Stimulated activated CD8-positive, alpha-beta memory T cell treated with anti-CD3 and anti-CD28 coated beads, Interleukin-12 subunit alpha, Interleukin-12 subunit beta, amount 100 ng/mL, for 1 hour (primary cell): ENCODE data around the gene RHCG.

Experiments used
- DNase-seq: peaks from one replicate; pipeline ENCODE4 v3.0.0-alpha.2; 2020; ENCODE audit warnings: low read depth

Gene RHCG

DNA sequence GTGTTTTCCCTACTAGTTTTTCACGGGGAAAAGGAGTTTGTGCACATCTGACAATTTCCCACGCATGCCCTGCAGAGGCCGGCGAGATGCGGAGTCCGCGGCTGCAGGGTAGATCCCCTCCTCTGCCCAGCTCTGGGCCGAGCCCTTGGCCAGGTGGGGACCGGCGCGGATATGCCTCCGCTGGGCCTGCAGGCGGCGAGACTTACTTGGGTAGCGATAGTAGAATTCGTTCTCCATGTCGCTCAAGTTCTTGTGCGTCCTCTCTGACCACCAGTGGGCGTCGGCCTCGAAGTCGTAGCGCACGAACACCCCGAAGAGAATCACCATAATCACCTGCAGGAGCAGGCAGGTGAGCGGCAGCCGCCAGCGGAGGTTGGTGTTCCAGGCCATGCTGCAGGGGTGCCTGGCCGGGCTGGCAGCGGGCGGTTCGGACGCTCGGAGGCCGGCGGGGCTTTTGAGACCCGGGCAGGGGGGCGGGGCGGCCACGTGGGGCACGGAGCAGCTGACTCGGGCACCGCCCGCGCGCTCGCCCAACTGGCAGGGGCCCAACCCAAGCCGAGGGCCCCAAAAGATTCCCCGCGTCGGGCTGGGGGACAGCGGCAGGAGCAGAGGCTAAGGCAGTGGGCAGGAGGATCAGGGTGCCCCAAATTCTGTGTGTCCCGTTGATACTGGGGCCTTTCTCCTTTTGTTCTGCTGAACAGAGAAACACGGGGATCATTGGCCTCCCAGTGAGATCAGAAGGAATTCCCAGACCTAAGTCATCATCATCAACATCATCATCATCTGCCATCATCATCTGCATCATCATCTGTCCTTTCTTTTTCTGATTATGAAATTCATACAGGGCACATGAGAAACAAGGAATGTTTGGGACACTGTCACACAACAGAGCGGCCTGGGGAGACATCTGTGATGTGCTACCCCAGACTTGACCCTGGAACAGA is at the start of gene RHCG:
Gene RHCG (minus strand): TSS at position 429 of the 944 bp plus-strand sequence. CDS start 39 bp downstream, at position 390.
- DNase-seq = no peak

GRCh38 chr15:89543389-89543788 is 47.0 kb upstream of the RHCG start:
- no peak for DNase-seq

- DNase-seq = no peak
Measured at GRCh38 chr15:89542369-89542768, 46.0 kb upstream of the RHCG start.

DNA sequence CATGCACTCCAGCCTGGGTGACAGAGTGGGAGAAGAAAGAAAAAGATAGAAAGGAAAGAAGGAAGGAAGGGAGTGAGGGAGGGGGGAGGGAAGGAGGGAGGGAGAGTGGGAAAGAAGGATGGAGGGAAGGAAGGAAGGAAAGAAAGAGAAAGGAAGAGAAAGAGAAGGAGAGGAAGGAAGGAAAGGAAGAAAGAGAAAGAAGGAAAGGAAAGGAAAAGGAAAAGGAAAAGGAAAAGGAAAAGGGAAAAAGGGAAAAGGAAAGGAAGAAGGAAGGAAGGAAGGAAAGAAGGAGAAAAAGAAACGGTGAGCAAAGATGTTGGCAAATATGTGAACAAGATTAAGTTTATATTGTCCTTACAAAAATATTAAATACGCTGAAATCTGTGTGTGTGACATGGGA is 42.6 kb upstream of the RHCG start:
- DNase-seq = no peak

- no peak for DNase-seq
Measured at GRCh38 chr15:89533861-89534544, 37.6 kb upstream of the RHCG start.

- no peak for DNase-seq
Measured at GRCh38 chr15:89531796-89532537, 35.6 kb upstream of the RHCG start.

DNA sequence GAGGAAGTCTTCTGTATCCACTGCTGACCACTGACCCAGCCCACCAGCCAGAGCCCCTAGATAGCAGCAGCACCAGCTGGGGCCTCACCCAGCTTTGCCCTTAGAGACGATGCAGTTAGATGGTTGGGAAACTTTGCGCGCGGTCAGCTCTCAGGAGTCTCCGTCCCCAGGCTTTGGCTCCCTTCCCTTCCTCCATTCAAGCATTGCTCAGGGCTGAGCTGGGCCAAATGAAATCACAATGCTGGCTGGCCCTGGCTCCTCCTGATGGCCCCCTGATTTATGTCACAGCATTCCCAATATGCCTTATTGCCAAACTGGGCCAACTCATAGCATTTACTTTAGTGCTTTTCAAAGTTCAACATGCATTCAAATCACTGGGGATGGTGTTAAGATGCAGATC is 34.6 kb upstream of the RHCG start:
- DNase-seq = no peak

DNA sequence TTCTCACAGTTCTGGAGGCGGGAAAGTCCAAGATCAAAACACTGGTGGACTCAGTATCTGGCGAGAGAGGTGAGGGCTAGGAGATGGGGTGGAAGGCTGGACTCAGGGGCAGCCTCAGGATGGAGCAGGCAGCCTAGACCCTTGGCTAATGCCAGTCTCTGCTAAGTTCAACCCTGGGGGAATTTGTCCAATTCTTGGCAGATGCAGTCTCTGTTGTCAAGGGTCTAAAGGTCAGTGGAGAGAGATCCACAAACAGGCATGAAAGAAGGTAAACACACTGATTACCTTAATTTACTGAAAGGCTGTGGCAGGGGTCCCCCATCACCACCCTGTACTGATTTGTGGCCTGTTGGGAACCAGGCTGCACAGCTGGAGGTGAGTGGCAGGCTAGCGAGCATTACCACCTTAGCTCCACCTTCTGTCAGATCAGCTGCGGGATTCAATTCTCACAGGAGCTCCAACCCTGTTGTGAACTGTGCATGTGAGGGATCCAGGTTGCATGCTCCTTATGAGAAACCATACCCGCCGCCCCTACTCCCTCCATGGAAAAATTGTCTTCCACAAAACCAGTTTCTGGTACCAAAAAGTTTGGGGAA is 32.5 kb upstream of the RHCG start:
- no peak for DNase-seq

DNA sequence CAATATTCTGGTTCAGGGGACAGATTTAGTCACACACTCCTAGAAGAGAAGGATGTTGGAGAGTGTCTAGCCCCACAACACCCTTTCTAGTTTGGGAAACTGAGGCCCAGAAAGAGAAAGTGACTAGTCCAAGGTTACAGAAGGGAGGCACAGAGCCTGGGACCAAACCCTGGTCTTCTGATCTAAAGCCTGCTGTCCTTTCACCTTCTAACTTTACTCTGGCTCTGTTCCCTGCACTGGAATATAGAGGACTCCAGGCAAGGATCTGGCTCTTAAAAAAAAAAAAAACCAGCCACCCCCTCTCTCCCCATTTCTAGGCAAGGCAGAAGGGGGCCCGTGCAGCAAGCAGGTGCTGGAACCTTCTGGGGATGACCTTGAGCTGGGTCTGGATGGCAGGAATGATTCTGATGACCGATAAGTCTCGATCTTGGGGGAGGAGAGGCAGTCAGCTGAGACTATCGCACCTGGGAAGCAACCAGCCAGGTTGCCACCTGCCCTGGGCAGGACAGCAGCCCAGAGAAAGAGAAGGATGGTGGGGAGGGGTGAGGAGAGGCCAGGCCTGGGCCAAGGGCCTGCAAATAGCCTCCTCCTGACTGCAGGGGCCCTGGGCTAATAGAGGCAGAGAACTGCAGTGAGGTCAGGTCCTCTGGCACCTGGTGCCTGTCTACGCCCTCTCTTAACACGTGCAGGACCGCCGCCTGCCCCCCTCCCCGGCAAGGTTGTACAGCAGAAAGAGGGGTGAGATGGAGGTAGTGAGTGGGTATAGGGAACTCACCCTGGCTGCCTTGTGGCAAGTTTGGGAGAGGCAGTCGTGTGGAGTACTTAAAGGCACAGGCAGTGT is 30.4 kb upstream of the RHCG start:
- DNase-seq = no peak

DNA sequence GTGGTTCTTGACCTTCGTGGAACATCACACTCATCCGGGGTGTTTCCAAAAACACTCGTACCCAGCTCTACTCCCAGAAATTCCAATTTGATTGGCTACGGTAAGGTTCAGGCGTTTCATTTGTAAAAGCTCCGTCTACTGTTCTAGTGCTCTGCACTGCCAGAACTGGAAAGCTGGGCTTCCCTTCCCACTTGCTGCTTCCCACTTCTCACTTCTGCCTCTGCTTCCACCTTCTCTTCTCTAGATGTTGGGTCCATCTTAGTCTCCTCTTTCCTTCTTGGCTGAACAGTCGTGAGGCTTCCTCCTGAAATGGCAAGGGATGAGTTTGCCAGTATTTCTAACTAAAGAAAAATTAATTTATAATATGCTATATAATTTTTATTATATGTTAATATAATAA is 29.8 kb upstream of the RHCG start:
- no peak for DNase-seq

GRCh38 chr15:89524184-89524583 is 27.8 kb upstream of the RHCG start:
- no peak for DNase-seq

GRCh38 chr15:89523101-89523500 is 26.7 kb upstream of the RHCG start:
- DNase-seq = no peak

GRCh38 chr15:89521605-89522004 is 25.2 kb upstream of the RHCG start:
- DNase-seq = no peak

DNA sequence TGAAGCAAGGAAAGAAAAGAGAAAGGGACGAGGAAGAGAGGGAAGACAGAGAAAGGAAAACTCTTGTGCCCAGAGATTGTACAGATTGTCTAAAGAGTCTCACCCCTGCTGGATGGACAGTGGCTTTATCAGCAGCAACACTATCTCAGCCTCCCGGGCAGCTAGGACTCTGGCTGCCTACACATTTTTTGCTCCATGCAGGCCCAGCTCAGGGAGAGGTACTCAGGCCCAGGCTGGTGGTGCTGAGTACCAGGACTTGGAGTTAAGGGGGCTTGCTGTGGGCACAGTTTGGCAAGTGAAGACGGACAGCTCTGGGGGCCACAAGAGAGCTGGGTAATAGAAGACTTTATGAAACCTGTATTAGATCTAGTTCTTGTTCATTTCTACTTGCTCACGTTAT is 19.1 kb upstream of the RHCG start:
- no peak for DNase-seq

- no peak for DNase-seq
Measured at GRCh38 chr15:89514596-89515406, 18.4 kb upstream of the RHCG start.

DNA sequence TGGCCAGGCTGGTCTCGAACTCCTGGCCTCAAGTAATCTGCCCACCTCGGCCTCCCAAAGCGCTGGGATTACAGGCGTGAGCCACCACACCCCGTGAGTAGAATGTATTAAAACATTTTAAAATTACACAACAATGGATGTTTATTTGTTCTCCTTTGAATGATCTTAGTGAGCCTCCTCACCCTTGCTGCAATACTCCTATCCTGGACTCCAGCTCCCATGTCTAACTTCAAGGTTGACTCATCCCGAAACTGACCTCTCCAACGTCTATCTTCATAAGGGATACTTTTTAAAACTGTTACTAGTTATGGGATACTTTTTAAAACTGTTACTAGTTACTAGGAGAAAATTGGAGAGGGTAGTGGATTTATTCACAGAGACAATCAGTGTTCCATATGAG is 17.8 kb upstream of the RHCG start:
- DNase-seq = no peak

GRCh38 chr15:89513284-89513683 is 16.9 kb upstream of the RHCG start:
- DNase-seq = no peak

GRCh38 chr15:89512631-89513030 is 16.2 kb upstream of the RHCG start:
- DNase-seq = no peak

GRCh38 chr15:89506026-89506686 is 9.8 kb upstream of the RHCG start:
- DNase-seq = no peak

DNA sequence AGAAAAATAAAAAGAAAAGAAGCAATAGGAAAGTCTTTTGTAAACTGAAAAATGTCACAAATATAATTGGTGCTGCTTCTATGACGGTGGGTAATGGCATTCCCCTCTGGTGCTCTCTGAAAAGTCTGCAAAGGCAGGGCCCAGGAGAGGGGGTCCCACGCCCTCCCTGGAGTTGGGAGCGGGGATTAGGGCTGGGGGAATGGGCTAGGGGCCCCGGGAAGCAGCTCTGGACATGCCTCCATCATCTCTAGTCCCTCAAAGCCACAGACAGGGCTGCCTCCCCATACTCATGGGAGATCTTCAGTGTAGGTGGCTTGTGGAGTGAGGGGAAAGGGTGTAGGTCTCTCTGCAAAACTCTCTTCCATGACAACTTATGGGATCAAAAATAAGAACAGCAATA is 7.8 kb upstream of the RHCG start:
- no peak for DNase-seq
